Right cardiac atrium (tissue), 5 donors: ENCODE measurements around the gene CHD9. TPM values are rescaled to one million over a fixed set of nuclear protein-coding genes. Genes with fewer than 3 reads are reported as not detected.
"Not testable (repeated sequence)": the region's sequence is repeated elsewhere in the genome, so short reads cannot be mapped to it uniquely, and the experiment has no call there.

Source experiments
- ATAC-seq, 2 donors: fragments of 200-7000 bp; cut with Tn5 transposase; one replicate each; pipeline versions ENCODE4 v1.8.0 to v1.9.1; 2020; ENCODE audit warnings: moderate library complexity in 2 of 2, mild to moderate bottlenecking in 1 of 2
- DNase-seq, 3 donors: peaks; one replicate each; pipeline ENCODE4 v3.0.0-alpha.2; 2020
- H3K27ac ChIP-seq: one replicate; pipeline ENCODE4 v1.5.1; 2013; ENCODE audit warnings: mild to moderate bottlenecking, low read length, control low read depth, moderate library complexity
- H3K27me3 ChIP-seq: one replicate; pipeline ENCODE4 v1.6.1; 2013; ENCODE audit not compliant: control insufficient read depth, insufficient read depth
- H3K4me1 ChIP-seq: one replicate; pipeline ENCODE4 v1.6.1; 2013; ENCODE audit warnings: low read length; ENCODE audit not compliant: control insufficient read depth, insufficient read depth
- H3K4me3 ChIP-seq: one replicate; pipeline ENCODE4 v1.5.1; 2013; ENCODE audit warnings: low read length, control low read depth
- H3K9me3 ChIP-seq: one replicate; pipeline ENCODE4 v1.6.1; 2013; ENCODE audit warnings: low read length; ENCODE audit not compliant: control insufficient read depth
- WGBS: extraction: QIAGEN DNeasy Blood & Tissue Kit; methylation state at CpG from one replicate; pipeline ENCODE4 v1.1.7; 2013; 5-methylcytosine and 5-hydroxymethylcytosine counted together
- intact Hi-C, 4 donors: fragments of 100-400 bp; cut with DNase I; formaldehyde crosslinking; loops; one replicate each; pipeline versions ENCODE4 v1.11.0 to v1.14.0; 2022 to 2023
- polyA plus RNA-seq: library from polyadenylated mRNA; stranded (reverse); fragments of 200-250 nt; gene quantifications from one replicate; pipeline ENCODE4 v1.2.3, GENCODE V29; 2013
- total RNA-seq, 4 donors: library from RNA; stranded (reverse); fragmentation: NEBNext Ultra II Directional; extraction: Animal tissue kit (Norgen Biotek cat#: 25700); gene quantifications; one replicate each; pipeline ENCODE4 v1.2.1, GENCODE V29; 2021
- donor health status: healthy with polysubstance abuse.
- donor health status: DM: no; HTN: yes; CAD: no.
- donor health status: DM: no; HTN: no; CAD: no.
- donor health status: DM: no; HTN: yes; CAD: no; lungs with severe emphysema.
- donor health status: DM: yes; HTN: yes; CAD: no.

Gene CHD9
- total and polyA plus RNA-seq, 5 donors = 7.3 to 73.5 (median 57.3) TPM

GRCh38 chr16:53035176-53035942 lies 19.4 kb upstream of the CHD9 start:
- Histone ChIP-seq H3K4me3 (no peak overlapping the region), H3K4me1 (no peaks in the 10 kb centered on the region), H3K27me3 (no peaks in the 10 kb centered on the region), H3K27ac (no peak overlapping the region), H3K9me3 (no peaks in the 10 kb centered on the region)
- ATAC-seq = no peak
- intact Hi-C loops = no loop called here
- 74% methylated on average over 3 of the region's 3 CpGs for WGBS
- no peak for DNase-seq

DNA sequence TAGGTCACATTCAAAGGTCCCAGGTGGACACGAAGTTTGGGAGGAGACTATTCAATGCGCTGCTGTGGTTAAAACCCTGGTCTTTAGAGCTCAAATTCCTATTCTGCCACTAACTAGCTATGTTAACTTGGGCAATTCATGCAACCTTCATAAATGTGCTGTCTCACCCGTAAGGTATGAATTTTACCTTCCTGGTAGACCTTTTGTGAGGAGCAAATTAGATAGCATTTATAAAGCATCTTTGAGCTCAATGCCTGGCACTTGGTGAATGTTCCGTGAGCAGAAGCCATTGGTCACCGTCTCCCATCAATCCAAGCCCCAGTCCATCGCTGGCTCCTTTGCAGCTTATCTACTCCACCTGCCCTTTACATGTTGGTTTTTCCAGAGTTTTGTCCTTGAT lies 18.7 kb upstream of the CHD9 start:
- Histone ChIP-seq H3K27me3 (no peaks in the 10 kb centered on the region), H3K27ac (no peak overlapping the region), H3K9me3 (no peaks in the 10 kb centered on the region), H3K4me3 (no peak overlapping the region), H3K4me1 (no peaks in the 10 kb centered on the region)
- ATAC-seq = no peak
- DNase-seq = no peak
- WGBS = 82% methylated on average over 6 of the region's 6 CpGs
- intact Hi-C loops = no loop called here

- H3K9me3 ChIP-seq, H3K4me1 ChIP-seq, H3K27me3 ChIP-seq, ATAC-seq, DNase-seq, intact Hi-C loops, H3K27ac ChIP-seq, H3K4me3 ChIP-seq: not testable (repeated sequence)
- 72% methylated on average over 6 of the region's 6 CpGs for WGBS
Measured at GRCh38 chr16:53036711-53037110, 18.1 kb upstream of the CHD9 start.

DNA sequence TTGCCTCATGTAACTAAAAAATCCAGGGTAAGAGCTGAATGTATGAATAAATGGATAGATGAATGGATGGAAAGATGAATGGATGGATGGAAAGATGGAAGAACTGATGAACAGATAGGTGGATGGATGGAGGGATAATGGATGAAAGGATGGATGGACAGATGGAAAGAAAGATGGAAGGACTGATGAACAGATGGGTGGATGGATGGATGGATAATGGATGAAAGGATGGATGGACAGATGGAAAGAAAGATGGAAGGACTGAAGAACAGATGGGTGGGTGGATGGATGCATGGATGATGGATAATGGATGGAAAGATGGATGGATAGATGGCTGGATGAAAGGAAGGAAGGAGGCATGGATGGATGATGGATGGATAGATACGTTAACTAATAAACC lies 14.0 kb upstream of the CHD9 start:
- WGBS = 85% methylated on average over 1 of the region's 1 CpG

GRCh38 chr16:53041320-53042051 lies 13.3 kb upstream of the CHD9 start:
- Histone ChIP-seq H3K27me3 (no peaks in the 10 kb centered on the region), H3K4me1 (peaks cover 2% of the 10 kb centered on the region), H3K27ac (peak overlapping the region; percentile 81), H3K9me3 (no peaks in the 10 kb centered on the region), H3K4me3 (no peak overlapping the region)
- intact Hi-C loops = no loop called here
- DNase-seq = peak; percentile 85 to 96 (median 96)
- peak; percentile 91 to 92 for ATAC-seq
- 20% methylated on average over 4 of the region's 4 CpGs for WGBS

More for the DNA sequence above, 14.0 kb upstream of the CHD9 start:
- intact Hi-C loops = no loop called here
- Histone ChIP-seq H3K4me1 (peaks cover 2% of the 10 kb centered on the region), H3K9me3 (no peaks in the 10 kb centered on the region), H3K27me3 (no peaks in the 10 kb centered on the region), H3K4me3 (no peak overlapping the region), H3K27ac (peak overlapping the region; percentile 34)
- ATAC-seq (no peak), DNase-seq (no peak)

DNA sequence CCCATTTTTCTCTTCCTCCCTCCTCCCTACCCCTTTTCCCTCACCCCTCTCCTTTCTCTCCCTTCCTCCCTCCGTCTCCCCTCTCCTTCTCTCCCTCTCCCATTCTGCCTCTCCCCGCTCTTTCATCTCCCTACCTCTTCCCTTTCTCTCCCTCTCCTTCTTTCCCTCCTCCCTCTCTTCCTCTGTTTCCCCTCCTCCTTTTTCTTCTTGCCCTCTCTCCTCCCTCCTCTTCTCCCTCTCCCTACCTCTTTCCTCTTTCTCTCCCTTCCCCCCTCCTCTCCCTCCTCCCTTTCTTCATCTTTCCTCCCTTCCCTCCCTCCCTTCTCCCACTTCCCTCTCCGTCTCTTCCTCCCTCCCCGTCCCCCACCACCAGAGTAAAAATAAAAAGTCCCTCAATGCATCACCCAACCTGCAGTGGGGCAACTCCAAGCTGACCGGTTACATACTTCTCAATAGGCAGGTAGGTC lies 12.5 kb upstream of the CHD9 start:
- peaks cover 2% of the 10 kb centered on the region for H3K4me1 ChIP-seq
- ATAC-seq = peak in 1 of 2 donors; percentile 17
- WGBS = 32% methylated on average over 5 of the region's 5 CpGs
- DNase-seq = no peak
- intact Hi-C loops = no loop called here
- peak overlapping the region; percentile 66 for H3K27ac ChIP-seq
- no peaks in the 10 kb centered on the region for H3K9me3 ChIP-seq
- H3K4me3 ChIP-seq = peak overlapping the region; percentile 6
- H3K27me3 ChIP-seq = no peaks in the 10 kb centered on the region

- Histone ChIP-seq H3K4me3 (peak overlapping the region; percentile 29), H3K27ac (peak overlapping the region; percentile 20), H3K4me1 (peaks cover 2% of the 10 kb centered on the region), H3K9me3 (no peaks in the 10 kb centered on the region), H3K27me3 (no peaks in the 10 kb centered on the region)
- ATAC-seq = peak; percentile 25 to 40
- intact Hi-C loops = no loop called here
- DNase-seq = peak; percentile 28 to 75 (median 56)
- WGBS = 32% methylated on average over 5 of the region's 5 CpGs
Measured at GRCh38 chr16:53043428-53043831, 11.4 kb upstream of the CHD9 start.

DNA sequence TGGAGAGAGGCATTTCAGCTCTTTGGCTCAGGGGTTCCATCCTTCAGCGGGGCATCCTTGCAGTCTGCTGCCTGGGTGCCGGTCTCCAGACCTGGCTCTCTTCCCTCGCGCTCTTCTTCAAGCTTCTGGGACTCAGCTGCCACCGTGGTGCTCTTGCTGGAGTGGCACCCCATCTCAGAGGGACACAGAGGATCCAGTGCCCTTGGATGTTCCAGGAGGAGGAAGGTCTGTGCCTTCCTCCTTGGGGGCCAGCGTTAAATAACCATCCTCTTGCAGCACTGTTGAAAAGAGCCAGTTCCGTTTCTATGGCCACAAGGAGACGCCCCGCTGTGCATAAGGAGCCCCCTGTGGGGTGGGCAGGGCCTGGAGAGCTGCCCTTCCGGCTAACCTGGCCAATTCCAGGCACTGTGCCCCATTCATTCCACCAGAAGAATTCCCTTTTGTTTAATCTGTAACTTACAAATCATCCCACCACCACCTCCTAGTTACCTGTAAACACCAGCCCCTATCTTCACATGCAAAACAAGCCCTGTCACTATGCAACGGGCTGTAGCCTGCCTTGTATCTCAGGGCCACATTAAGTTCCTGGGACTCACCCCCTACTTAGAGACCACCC lies 10.7 kb upstream of the CHD9 start:
- intact Hi-C loops = no loop called here
- DNase-seq (peak; percentile 33 to 69 (median 61)), ATAC-seq (peak; percentile 7 to 14)
- Histone ChIP-seq H3K4me3 (peak overlapping the region; percentile 29), H3K4me1 (peaks cover 2% of the 10 kb centered on the region), H3K9me3 (no peaks in the 10 kb centered on the region), H3K27ac (peak overlapping the region; percentile 20), H3K27me3 (no peaks in the 10 kb centered on the region)
- WGBS = 29% methylated on average over 11 of the region's 11 CpGs

DNA sequence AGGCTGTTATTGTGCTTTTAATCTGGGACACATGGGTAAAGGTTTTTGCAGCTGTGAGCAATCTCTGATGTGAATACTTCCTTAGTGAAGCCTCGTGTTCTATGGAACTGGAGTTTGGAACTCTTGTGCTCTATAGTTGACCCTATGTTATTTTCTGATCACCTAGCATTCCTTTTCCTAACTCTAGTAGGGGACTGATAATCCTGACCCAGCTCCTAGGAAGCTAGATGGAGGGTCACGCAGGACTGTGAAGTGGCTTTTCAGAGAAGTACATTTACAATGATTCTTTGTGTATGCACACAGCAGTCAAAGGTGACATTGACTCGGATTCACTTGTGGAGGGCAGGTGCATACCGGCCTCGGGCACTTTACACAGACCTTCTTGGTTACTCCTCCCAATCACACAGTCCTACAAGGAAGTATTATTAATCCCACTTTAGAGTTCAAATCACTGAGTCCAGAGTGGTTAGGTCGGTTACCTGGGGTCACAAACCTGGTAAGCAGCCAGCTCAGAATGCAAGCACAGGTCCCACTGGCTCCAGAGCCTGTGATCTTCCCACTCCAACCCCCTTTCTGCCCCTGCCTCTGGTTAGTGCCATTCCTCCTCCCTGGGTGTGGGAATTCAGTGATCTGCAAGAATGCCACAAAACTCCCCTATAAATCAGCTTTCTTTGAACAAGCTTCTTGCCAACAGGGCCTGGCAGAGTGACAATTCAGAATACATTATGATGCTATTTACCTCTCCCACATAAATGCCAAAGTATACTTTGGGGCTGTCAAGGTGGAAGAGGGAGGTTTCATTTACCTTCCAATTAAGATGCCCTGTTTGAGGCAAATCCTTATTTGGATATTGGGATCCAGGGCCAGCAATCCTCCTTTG lies 9.2 kb upstream of the CHD9 start:
- peaks cover 2% of the 10 kb centered on the region for H3K4me1 ChIP-seq
- no peaks in the 10 kb centered on the region for H3K9me3 ChIP-seq
- intact Hi-C loops = no loop called here
- H3K4me3 ChIP-seq = no peak overlapping the region
- WGBS = 69% methylated on average over 6 of the region's 6 CpGs
- no peak for ATAC-seq
- DNase-seq = no peak
- H3K27me3 ChIP-seq = no peaks in the 10 kb centered on the region
- H3K27ac ChIP-seq = no peak overlapping the region

- ATAC-seq, intact Hi-C loops, H3K27me3 ChIP-seq, H3K9me3 ChIP-seq, DNase-seq, H3K27ac ChIP-seq, H3K4me3 ChIP-seq, H3K4me1 ChIP-seq: not testable (repeated sequence)
- 92% methylated on average over 5 of the region's 5 CpGs for WGBS
Measured at GRCh38 chr16:53047515-53047914, 7.3 kb upstream of the CHD9 start.
